Omental fat pad (tissue), 4 donors: Measurements from ENCODE around the gene RNF4. TPM values are rescaled to one million over a fixed set of nuclear protein-coding genes. Genes with fewer than 3 reads are reported as not detected.
A peak's percentile ranks its signal among the peaks of the same experiment; 100 is the strongest.

Experiments
- ATAC-seq: fragments of 150-250 bp; one replicate; pipeline ENCODE4 v1.9.1; 2016; ENCODE audit warnings: mild to moderate bottlenecking, moderate library complexity; ENCODE audit not compliant: low FRiP score
- DNase-seq: peaks from one replicate; pipeline ENCODE4 v3.0.0-alpha.2; 2019; ENCODE audit warnings: low spot score
- CTCF ChIP-seq, 3 donors: fragments of 450-650 bp; IDR thresholded peaks; one replicate each; pipeline ENCODE4 v1.5.1; 2016 to 2017; ENCODE audit warnings: antibody characterized with exemption in 3 of 3, mild to moderate bottlenecking in 3 of 3, moderate library complexity in 2 of 3
- total RNA-seq, 4 donors: library from RNA; depleted of rRNA; stranded (reverse); fragments of >200 nt; gene quantifications; one replicate each; pipeline ENCODE4 v1.1.0, GENCODE V29; 2016

RNF4 gene
- total RNA-seq, 4 donors from 2014 or later: 38.5 to 90.1 (median 44.5) TPM

DNA sequence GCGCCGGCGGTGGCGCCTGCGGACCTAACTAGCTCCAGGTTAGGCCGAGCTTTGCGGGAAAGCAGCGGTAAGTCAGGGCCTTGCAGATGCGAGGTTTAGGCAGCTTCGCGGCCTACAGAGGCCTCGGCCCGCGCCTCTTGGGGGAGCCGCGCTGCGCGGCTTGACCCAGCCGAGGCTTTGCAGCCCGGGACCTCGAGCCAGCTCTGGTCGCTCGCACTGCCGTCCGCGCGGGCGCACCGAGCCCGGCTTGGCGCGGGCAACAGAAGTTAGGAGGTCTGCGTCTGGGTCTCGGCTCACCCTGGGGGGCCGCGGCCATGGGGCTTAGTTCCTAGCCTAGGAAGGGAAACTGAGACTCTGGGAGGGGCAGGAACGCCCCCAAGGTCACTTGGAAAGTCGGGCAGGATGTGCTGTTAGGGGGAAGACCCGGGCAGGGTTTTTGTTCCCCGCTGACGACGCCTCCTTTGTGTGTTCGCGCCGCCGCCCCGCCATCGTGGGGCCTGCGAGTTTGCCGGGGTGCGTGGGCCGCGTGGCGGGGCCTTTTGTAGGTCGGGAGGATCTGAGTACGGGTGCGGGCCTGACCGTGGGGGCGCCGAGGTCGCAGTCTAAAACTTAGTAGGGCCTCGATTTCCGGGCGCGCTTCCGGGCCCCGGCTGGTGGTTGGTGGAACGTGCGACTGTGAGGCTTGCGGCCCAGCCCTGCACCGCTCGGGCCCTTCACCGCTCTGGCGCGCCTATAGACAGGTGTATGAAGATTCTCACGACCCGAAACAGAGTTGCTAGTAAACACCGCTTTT lies 482 bp downstream of the RNF4 start:
- peak; percentile 27 for DNase-seq
- TF ChIP-seq CTCF (IDR thresholded peaks at IDR 0.05): no peak

GRCh38 chr4:2470791-2471190 lies 1.9 kb downstream of the RNF4 start:
- no peak for DNase-seq
- TF ChIP-seq CTCF (IDR thresholded peaks at IDR 0.05): no peak
- ATAC-seq: no peak

More for the DNA sequence above, 482 bp downstream of the RNF4 start:
- peak; percentile 53 for ATAC-seq

DNA sequence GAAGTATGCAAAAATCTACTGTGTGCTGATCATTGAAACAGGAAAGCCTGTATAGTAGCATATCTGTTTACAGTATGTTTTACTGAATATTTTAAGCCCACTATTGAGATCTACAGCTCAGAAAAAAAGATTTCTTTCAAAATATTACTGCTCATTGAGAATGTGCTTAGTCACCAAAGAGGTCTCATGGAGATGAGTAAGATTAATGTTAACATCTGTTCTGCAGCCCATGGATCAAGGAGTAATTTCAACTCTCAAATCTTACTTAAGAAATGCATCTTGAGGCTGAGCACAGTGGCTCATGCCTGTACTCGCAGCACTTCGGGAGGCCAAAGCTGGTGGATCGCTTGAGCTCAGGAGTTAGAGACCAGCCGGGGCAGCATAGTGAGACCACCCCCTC lies 3.3 kb downstream of the RNF4 start:
- DNase-seq: no peak
- no peak for TF ChIP-seq CTCF (IDR thresholded peaks at IDR 0.05)
- no peak for ATAC-seq

DNA sequence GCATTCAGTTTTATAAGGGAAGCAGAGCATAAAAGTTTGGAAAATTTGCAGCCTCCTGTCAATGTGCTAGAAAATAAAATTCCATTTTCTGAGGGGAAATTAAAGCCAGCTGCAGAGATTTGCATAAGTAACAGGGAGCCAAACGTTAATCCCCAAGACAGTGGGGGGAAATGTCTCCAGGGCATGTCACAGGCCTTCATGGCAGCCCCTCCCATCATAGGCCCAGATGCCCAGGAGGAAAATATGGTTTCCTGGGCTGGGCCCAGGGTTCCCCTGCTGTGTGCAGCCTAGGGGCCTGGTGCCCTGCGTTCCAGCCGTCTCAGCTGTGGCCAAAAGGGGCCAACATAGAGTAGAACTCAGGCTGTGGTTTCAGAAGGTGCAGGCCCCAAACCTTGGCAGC lies 9.3 kb downstream of the RNF4 start:
- no peak for TF ChIP-seq CTCF (IDR thresholded peaks at IDR 0.05)
- ATAC-seq: no peak

DNA sequence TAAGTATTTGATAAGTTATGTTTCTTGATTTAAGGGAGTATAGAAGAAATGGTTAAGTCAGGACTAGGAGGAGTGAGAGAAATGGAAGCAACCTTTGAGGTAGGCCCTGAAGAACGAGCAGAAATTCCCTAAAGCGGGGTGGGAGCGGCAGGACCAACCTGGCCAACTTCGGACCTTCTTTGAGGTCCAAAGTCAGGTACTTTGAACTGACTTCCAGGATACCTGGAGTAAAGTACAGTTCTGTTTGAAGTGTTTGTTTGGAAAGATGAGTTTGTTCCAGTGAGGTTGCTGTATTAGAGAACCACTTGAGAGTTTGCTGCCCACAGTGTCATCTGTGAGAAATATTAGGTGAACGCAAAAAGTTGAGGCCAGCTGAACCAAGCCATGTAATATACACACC lies 11.7 kb downstream of the RNF4 start:
- ATAC-seq: no peak

More for the DNA sequence above, 9.3 kb downstream of the RNF4 start:
- DNase-seq: no peak

GRCh38 chr4:2482192-2482591 lies 13.3 kb downstream of the RNF4 start:
- no peak for TF ChIP-seq CTCF (IDR thresholded peaks at IDR 0.05)
- no peak for ATAC-seq

More for the DNA sequence above, 11.7 kb downstream of the RNF4 start:
- no peak for DNase-seq
- TF ChIP-seq CTCF (IDR thresholded peaks at IDR 0.05): no peak

GRCh38 chr4:2482693-2483092 lies 13.8 kb downstream of the RNF4 start:
- ATAC-seq: no peak
- no peak for TF ChIP-seq CTCF (IDR thresholded peaks at IDR 0.05)
- no peak for DNase-seq

More at GRCh38 chr4:2482192-2482591, 13.3 kb downstream of the RNF4 start:
- no peak for DNase-seq
